ENCODE measurements around the gene CEACAM19. TPM values are rescaled to one million over a fixed set of nuclear protein-coding genes. Genes with fewer than 3 reads are reported as not detected.

CEACAM19 gene
- total and polyA plus RNA-seq, 2 of the 13 experiments (the other 11 are each of a cell fraction or from before 2014, with no cell fraction given), result 1.3 to 4.0 TPM

DNA sequence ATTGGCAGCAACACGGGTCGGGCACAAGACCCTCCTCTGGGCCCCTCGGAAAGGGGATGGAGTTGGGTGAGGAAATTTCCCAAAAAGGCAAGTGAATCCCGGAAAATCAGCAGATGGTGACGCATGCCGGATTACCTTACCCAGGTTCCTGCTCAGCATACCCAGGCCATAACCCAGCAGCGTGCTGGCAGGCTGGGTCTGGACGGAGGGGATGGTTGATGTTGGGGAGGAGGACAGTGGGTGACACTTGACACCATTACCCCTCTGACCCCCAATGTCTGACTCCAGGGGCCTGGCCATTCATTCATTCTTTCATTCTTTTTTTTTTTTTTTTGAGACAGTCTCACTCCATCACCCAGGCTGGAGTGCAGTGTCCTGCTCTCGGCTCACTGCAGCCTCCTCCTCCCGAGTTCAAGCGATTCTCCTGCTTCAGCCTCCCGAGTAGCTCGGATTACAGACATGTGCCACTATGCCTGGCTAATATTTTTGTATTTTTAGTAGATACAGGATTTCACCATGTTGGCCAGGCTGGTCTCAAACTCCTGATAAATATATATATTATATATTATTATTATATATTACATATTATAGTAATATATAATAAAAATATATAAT, 26.8 kb upstream of the CEACAM19 start (continued):
- TF ChIP-seq, protein P1, sequence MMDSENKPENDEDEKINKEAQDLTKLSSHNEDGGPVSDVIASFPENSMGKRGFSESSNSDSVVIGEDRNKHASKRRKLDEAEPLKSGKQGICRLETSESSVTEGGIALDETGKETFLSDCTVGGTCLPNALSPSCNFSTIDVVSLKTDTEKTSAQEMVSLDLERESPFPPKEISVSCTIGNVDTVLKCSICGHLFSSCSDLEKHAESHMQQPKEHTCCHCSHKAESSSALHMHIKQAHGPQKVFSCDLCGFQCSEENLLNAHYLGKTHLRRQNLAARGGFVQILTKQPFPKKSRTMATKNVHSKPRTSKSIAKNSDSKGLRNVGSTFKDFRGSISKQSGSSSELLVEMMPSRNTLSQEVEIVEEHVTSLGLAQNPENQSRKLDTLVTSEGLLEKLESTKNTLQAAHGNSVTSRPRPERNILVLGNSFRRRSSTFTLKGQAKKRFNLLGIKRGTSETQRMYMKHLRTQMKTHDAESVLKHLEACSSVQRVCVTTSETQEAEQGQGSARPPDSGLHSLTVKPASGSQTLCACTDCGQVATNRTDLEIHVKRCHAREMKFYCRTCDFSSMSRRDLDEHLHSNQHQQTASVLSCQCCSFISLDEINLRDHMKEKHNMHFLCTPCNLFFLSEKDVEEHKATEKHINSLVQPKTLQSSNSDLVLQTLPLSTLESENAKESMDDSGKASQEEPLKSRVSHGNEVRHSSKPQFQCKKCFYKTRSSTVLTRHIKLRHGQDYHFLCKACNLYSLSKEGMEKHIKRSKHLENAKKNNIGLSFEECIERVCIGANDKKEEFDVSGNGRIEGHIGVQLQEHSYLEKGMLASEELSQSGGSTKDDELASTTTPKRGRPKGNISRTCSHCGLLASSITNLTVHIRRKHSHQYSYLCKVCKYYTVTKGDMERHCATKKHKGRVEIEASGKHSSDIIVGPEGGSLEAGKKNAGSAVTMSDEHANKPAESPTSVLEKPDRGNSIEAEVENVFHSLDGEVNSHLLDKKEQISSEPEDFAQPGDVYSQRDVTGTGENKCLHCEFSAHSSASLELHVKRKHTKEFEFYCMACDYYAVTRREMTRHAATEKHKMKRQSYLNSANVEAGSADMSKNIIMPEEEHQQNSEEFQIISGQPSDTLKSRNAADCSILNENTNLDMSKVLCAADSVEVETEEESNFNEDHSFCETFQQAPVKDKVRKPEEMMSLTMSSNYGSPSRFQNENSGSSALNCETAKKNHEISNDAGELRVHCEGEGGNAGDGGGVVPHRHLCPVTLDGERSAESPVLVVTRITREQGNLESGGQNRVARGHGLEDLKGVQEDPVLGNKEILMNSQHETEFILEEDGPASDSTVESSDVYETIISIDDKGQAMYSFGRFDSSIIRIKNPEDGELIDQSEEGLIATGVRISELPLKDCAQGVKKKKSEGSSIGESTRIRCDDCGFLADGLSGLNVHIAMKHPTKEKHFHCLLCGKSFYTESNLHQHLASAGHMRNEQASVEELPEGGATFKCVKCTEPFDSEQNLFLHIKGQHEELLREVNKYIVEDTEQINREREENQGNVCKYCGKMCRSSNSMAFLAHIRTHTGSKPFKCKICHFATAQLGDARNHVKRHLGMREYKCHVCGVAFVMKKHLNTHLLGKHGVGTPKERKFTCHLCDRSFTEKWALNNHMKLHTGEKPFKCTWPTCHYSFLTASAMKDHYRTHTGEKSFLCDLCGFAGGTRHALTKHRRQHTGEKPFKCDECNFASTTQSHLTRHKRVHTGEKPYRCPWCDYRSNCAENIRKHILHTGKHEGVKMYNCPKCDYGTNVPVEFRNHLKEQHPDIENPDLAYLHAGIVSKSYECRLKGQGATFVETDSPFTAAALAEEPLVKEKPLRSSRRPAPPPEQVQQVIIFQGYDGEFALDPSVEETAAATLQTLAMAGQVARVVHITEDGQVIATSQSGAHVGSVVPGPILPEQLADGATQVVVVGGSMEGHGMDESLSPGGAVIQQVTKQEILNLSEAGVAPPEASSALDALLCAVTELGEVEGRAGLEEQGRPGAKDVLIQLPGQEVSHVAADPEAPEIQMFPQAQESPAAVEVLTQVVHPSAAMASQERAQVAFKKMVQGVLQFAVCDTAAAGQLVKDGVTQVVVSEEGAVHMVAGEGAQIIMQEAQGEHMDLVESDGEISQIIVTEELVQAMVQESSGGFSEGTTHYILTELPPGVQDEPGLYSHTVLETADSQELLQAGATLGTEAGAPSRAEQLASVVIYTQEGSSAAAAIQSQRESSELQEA (CRISPR knock-in tag; IDR thresholded peaks at IDR 0.05; ENCODE audit: not compliant biosample characterization), result no peak
- TF ChIP-seq SMC3 (IDR thresholded peaks at IDR 0.05; ENCODE audit: low read length) (no peak), ZNF441 (CRISPR knock-in tag; IDR thresholded peaks at IDR 0.05; ENCODE audit: borderline replicate concordance) (no peak), ZNF746 (CRISPR knock-in tag; IDR thresholded peaks at IDR 0.05) (no peak), ZNF674 (CRISPR knock-in tag; IDR thresholded peaks at IDR 0.05; ENCODE audit: low read depth) (no peak), JUN (CRISPR knock-in tag; IDR thresholded peaks at IDR 0.05) (no peak), ZNF556 (CRISPR knock-in tag; IDR thresholded peaks at IDR 0.05; ENCODE audit: borderline replicate concordance) (no peak), ZNF329 (CRISPR knock-in tag; IDR thresholded peaks at IDR 0.05; ENCODE audit: low read depth) (no peak), NFE2L2 (IDR thresholded peaks at IDR 0.05; ENCODE audit: low read length) (no peak), ZNF619 (CRISPR knock-in tag; IDR thresholded peaks at IDR 0.05) (no peak), MATR3 (CRISPR knock-in tag; IDR thresholded peaks at IDR 0.05) (no peak), ZNF326 (CRISPR knock-in tag; IDR thresholded peaks at IDR 0.05; ENCODE audit: borderline replicate concordance) (no peak), NR2C2 (CRISPR knock-in tag; IDR thresholded peaks at IDR 0.05; ENCODE audit: borderline replicate concordance) (0 out of 2 replicates have a peak, but pooled peaks have one; percentile 18), EP300 (IDR thresholded peaks at IDR 0.05; ENCODE audit: low read depth in 2 of 2, low read length in 2 of 2) (no peak), EP300 (CRISPR knock-in tag; IDR thresholded peaks at IDR 0.05; ENCODE audit: borderline replicate concordance) (no peak)
- TF ChIP-seq, protein P2, sequence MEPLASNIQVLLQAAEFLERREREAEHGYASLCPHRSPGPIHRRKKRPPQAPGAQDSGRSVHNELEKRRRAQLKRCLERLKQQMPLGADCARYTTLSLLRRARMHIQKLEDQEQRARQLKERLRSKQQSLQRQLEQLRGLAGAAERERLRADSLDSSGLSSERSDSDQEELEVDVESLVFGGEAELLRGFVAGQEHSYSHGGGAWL (CRISPR knock-in tag; IDR thresholded peaks at IDR 0.05), result peak; percentile 6; the same call in 1 of the 2 replicates
- TF ChIP-seq, protein P3, sequence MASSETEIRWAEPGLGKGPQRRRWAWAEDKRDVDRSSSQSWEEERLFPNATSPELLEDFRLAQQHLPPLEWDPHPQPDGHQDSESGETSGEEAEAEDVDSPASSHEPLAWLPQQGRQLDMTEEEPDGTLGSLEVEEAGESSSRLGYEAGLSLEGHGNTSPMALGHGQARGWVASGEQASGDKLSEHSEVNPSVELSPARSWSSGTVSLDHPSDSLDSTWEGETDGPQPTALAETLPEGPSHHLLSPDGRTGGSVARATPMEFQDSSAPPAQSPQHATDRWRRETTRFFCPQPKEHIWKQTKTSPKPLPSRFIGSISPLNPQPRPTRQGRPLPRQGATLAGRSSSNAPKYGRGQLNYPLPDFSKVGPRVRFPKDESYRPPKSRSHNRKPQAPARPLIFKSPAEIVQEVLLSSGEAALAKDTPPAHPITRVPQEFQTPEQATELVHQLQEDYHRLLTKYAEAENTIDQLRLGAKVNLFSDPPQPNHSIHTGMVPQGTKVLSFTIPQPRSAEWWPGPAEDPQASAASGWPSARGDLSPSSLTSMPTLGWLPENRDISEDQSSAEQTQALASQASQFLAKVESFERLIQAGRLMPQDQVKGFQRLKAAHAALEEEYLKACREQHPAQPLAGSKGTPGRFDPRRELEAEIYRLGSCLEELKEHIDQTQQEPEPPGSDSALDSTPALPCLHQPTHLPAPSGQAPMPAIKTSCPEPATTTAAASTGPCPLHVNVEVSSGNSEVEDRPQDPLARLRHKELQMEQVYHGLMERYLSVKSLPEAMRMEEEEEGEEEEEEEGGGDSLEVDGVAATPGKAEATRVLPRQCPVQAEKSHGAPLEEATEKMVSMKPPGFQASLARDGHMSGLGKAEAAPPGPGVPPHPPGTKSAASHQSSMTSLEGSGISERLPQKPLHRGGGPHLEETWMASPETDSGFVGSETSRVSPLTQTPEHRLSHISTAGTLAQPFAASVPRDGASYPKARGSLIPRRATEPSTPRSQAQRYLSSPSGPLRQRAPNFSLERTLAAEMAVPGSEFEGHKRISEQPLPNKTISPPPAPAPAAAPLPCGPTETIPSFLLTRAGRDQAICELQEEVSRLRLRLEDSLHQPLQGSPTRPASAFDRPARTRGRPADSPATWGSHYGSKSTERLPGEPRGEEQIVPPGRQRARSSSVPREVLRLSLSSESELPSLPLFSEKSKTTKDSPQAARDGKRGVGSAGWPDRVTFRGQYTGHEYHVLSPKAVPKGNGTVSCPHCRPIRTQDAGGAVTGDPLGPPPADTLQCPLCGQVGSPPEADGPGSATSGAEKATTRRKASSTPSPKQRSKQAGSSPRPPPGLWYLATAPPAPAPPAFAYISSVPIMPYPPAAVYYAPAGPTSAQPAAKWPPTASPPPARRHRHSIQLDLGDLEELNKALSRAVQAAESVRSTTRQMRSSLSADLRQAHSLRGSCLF (CRISPR knock-in tag; IDR thresholded peaks at IDR 0.05; ENCODE audit: borderline replicate concordance), result no peak
